Adrenal gland (tissue), 12 donors: ENCODE data around the gene TRMU. TPM values are rescaled to one million over a fixed set of nuclear protein-coding genes. Genes with fewer than 3 reads are reported as not detected.
"Not testable (repeated sequence)": the region's sequence is repeated elsewhere in the genome, so short reads cannot be mapped to it uniquely, and the experiment has no call there.

ENCODE experiments used
- DNase-seq, 7 donors: peaks; one replicate each; pipeline ENCODE4 v3.0.0-alpha.2; 2019 to 2020
- H3K27ac ChIP-seq, 5 donors: fragments of 200-600 bp; sonication (generic) in 4 of 5; 1 replicate in 3 of 5; 2 replicates in 2 of 5; pipeline versions ENCODE4 v1.5.1 to v1.8.0; 2016 to 2020; ENCODE audit warnings: mild to moderate bottlenecking in 1 of 5
- H3K27me3 ChIP-seq: fragments of 200-600 bp; 2 replicates; pipeline ENCODE4 v1.8.0; 2021
- H3K36me3 ChIP-seq, 2 donors: fragments of 200-600 bp; replicated peaks in 1 of 2; 1 replicate in 1 of 2; 2 replicates in 1 of 2; pipeline versions ENCODE4 v1.5.1 to v1.8.0; 2018 to 2022
- H3K4me1 ChIP-seq, 2 donors: fragments of 200-600 bp; replicated peaks in 1 of 2; 1 replicate in 1 of 2; 2 replicates in 1 of 2; pipeline versions ENCODE4 v1.5.1 to v1.8.0; 2018 to 2021
- H3K4me3 ChIP-seq, 4 donors: fragments of 200-600 bp; sonication (generic) in 3 of 4; one replicate each; pipeline ENCODE4 v1.5.1; 2016 to 2018
- H3K9me3 ChIP-seq, 3 donors: fragments of 200-600 bp; sonication (generic) in 1 of 3; replicated peaks in 1 of 3; 1 replicate in 2 of 3; 2 replicates in 1 of 3; pipeline versions ENCODE4 v1.5.1 to v1.8.0; 2016 to 2021
- CTCF ChIP-seq, 6 experiments: fragments of 450-650 bp in 4 of 6; fragments of 200-600 bp in 2 of 6; sonication (generic) in 1 of 6; IDR thresholded peaks; 1 replicate in 5 of 6; 2 replicates in 1 of 6; pipeline versions ENCODE4 v1.5.1 to v1.8.0; 2016 to 2021; ENCODE audit warnings: antibody characterized with exemption in 6 of 6, mild to moderate bottlenecking in 2 of 6, moderate library complexity in 1 of 6
- POLR2A ChIP-seq, 2 donors: fragments of 450-650 bp; IDR thresholded peaks; one replicate each; pipeline ENCODE4 v1.6.1; 2017; ENCODE audit warnings: antibody characterized with exemption in 2 of 2, mild to moderate bottlenecking in 2 of 2, moderate library complexity in 1 of 2
- WGBS, 4 donors: extraction: QIAGEN DNeasy Blood & Tissue Kit in 2 of 4; methylation state at CpG; one replicate each; pipeline versions ENCODE4 v1.1.5 to v1.1.7; 2013 to 2017; 5-methylcytosine and 5-hydroxymethylcytosine counted together
- intact Hi-C, 2 donors: fragments of 100-400 bp; cut with DNase I; formaldehyde crosslinking; loops; one replicate each; pipeline versions ENCODE4 v1.14.1 to v1.15.0; 2022 to 2023
- polyA plus RNA-seq, 3 donors: library from polyadenylated mRNA; stranded (reverse); fragments of 200-250 nt in 2 of 3; fragments of 350-450 nt in 1 of 3; fragmentation: Illumina TruSeq in 1 of 3; extraction: RNeasy Lipid Tissue Mini Kit (QIAGEN cat#74804) in 1 of 3; gene quantifications; one replicate each; pipeline ENCODE4 v1.2.3, GENCODE V29; 2013 to 2014
- total RNA-seq, 9 donors: library from RNA; depleted of rRNA in 4 of 9; stranded (reverse); fragments of >200 nt in 4 of 9; fragments of 120-200 nt in 1 of 9; fragmentation: NEBNext Ultra II Directional in 1 of 9; extraction: Animal tissue kit (Norgen Biotek cat#: 25700) in 1 of 9; gene quantifications; one replicate each; pipeline versions ENCODE4 v1.1.0 to v1.2.4, GENCODE V29; 2013 to 2023
- donor health status: healthy with polysubstance abuse.
- donor health status: Bipolar disorder and iron deficiency.
- donor health status: DM: yes; HTN: yes; CAD: no.
- donor health status: DM: no; HTN: no; CAD: no.
- donor health status: DM: no; HTN: no; CAD: no.
- donor health status: DM: yes; HTN: yes; CAD: no.

TRMU gene
- total and polyA plus RNA-seq, 12 donors = 20.2 to 107 (median 36.5) TPM

- H3K27me3 ChIP-seq = no peaks in the 10 kb centered on the region
- intact Hi-C loops = no loop called here
- H3K4me3 ChIP-seq = no peak overlapping the region
- H3K4me1 ChIP-seq = no peaks in the 10 kb centered on the region
- 78 to 90% (median 86%) methylated on average over 10 of the region's 10 CpGs for WGBS, 4 donors
- H3K36me3 ChIP-seq = no peaks in the 10 kb centered on the region
- H3K27ac ChIP-seq = no peak overlapping the region
- no peaks in the 10 kb centered on the region for H3K9me3 ChIP-seq
- no peak for DNase-seq
- no peak for TF ChIP-seq POLR2A (IDR thresholded peaks at IDR 0.05)
- no peak for TF ChIP-seq CTCF (IDR thresholded peaks at IDR 0.05)
These were observed 65.9 kb downstream of the TRMU start for GRCh38 chr22:46401370-46401769.

- no peaks in the 10 kb centered on the region for H3K9me3 ChIP-seq
- no peaks in the 10 kb centered on the region for H3K4me1 ChIP-seq
- 61 to 83% (median 74%) methylated on average over 2 of the region's 2 CpGs for WGBS, 4 donors
- TF ChIP-seq POLR2A (IDR thresholded peaks at IDR 0.05) (no peak), CTCF (IDR thresholded peaks at IDR 0.05) (no peak)
- H3K27me3 ChIP-seq = no peaks in the 10 kb centered on the region
- no peak for DNase-seq
- no peak overlapping the region for H3K4me3 ChIP-seq
- no peaks in the 10 kb centered on the region for H3K36me3 ChIP-seq
- H3K27ac ChIP-seq = no peak overlapping the region
- intact Hi-C loops = no loop called here
These were observed 67.0 kb downstream of the TRMU start for GRCh38 chr22:46402505-46402904.

- H3K4me1 ChIP-seq, H3K36me3 ChIP-seq, DNase-seq, H3K27me3 ChIP-seq, H3K9me3 ChIP-seq, H3K27ac ChIP-seq, H3K4me3 ChIP-seq, intact Hi-C loops: not testable (repeated sequence)
- WGBS, 4 donors = 78 to 91% (median 85%) methylated on average over 6 to 7 of the region's 7 CpGs
These were observed 68.4 kb downstream of the TRMU start for GRCh38 chr22:46403880-46404279.

GRCh38 chr22:46405901-46406300 lies 70.4 kb downstream of the TRMU start:
- intact Hi-C loops = no loop called here
- H3K27ac ChIP-seq = no peak overlapping the region
- no peaks in the 10 kb centered on the region for H3K9me3 ChIP-seq
- no peak overlapping the region for H3K4me3 ChIP-seq
- no peaks in the 10 kb centered on the region for H3K36me3 ChIP-seq
- no peak for DNase-seq
- 84 to 90% (median 87%) methylated on average over 3 to 4 of the region's 4 CpGs; no CpG with 5 or more reads in 1 of the 4 donors for WGBS, 4 donors
- no peak for TF ChIP-seq CTCF (IDR thresholded peaks at IDR 0.05)
- no peak for TF ChIP-seq POLR2A (IDR thresholded peaks at IDR 0.05)
- H3K27me3 ChIP-seq = no peaks in the 10 kb centered on the region
- no peaks in the 10 kb centered on the region for H3K4me1 ChIP-seq

GRCh38 chr22:46406349-46406748 lies 70.8 kb downstream of the TRMU start:
- DNase-seq = no peak
- Histone ChIP-seq H3K9me3 (no peaks in the 10 kb centered on the region), H3K27me3 (peaks cover under 1% of the 10 kb centered on the region), H3K36me3 (no peaks in the 10 kb centered on the region), H3K4me1 (no peaks in the 10 kb centered on the region), H3K4me3 (no peak overlapping the region), H3K27ac (no peak overlapping the region)
- intact Hi-C loops = no loop called here
- TF ChIP-seq CTCF (IDR thresholded peaks at IDR 0.05) = no peak
- TF ChIP-seq POLR2A (IDR thresholded peaks at IDR 0.05) = no peak
- 83 to 93% (median 86%) methylated on average over 5 to 8 of the region's 8 CpGs; no CpG with 5 or more reads in 1 of the 4 donors for WGBS, 4 donors
